Ishikawa (cell line): ENCODE data around the gene TRERF1.

ENCODE experiments used
- CEBPB ChIP-seq: IDR thresholded peaks from 2 replicates; pipeline ENCODE4 v1.6.1; 2012
- CREB1 ChIP-seq: IDR thresholded peaks from 2 replicates; pipeline ENCODE4 v1.6.1; 2012; ENCODE audit warnings: low read depth
- EGR1 ChIP-seq: IDR thresholded peaks from 2 replicates; pipeline ENCODE4 v1.6.1; 2012
- EP300 ChIP-seq: IDR thresholded peaks from 2 replicates; pipeline ENCODE4 v1.6.1; 2012; ENCODE audit warnings: borderline replicate concordance
- FOXM1 ChIP-seq: IDR thresholded peaks from 2 replicates; pipeline ENCODE4 v1.6.1; 2012; ENCODE audit warnings: low read depth, borderline replicate concordance
- NFIC ChIP-seq: IDR thresholded peaks from 2 replicates; pipeline ENCODE4 v1.6.1; 2012
- RAD21 ChIP-seq: IDR thresholded peaks from 2 replicates; pipeline ENCODE4 v1.6.1; 2012; ENCODE audit warnings: low read depth
- TAF1 ChIP-seq: IDR thresholded peaks from 2 replicates; pipeline ENCODE4 v1.6.1; 2012; ENCODE audit warnings: low read depth, mild to moderate bottlenecking
- TCF12 ChIP-seq: IDR thresholded peaks from 2 replicates; pipeline ENCODE4 v1.6.1; 2012; ENCODE audit warnings: low read depth
- TEAD4 ChIP-seq: IDR thresholded peaks from 2 replicates; pipeline ENCODE4 v1.6.1; 2012
- YY1 ChIP-seq: IDR thresholded peaks from 2 replicates; pipeline ENCODE4 v1.6.1; 2012; ENCODE audit warnings: low read depth
- ZBTB7A ChIP-seq: IDR thresholded peaks from 2 replicates; pipeline ENCODE4 v1.6.1; 2012; ENCODE audit warnings: low read depth
- TF ChIP-seq, protein P1 (sequence below): IDR thresholded peaks from 2 replicates; pipeline ENCODE4 v1.6.1; 2012
- TF ChIP-seq, protein P2 (sequence below): IDR thresholded peaks from 2 replicates; pipeline ENCODE4 v1.6.1; 2012; ENCODE audit warnings: low read depth, mild to moderate bottlenecking
- TF ChIP-seq, protein P3 (sequence below): IDR thresholded peaks from 2 replicates; pipeline ENCODE4 v1.6.1; 2012

TRERF1 gene

DNA sequence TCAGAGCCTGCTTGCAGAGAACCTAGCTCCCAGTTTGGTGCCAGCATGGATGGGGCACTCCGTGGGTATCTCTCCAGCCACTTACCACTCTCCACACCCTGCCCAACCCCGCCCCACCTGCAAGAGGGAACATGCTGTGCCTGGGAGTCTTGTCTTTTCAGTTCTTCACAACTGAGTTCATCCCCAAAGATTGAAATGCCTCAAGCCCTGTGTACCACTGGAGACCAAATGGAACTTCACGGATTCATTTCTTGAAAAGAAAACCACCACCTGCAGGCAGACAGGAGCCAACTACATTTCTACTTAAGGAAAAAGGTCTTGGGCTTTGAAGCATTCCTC is 50.1 kb downstream of the TRERF1 start:
- TF ChIP-seq FOXM1, result no peak
- TF ChIP-seq, protein P1, sequence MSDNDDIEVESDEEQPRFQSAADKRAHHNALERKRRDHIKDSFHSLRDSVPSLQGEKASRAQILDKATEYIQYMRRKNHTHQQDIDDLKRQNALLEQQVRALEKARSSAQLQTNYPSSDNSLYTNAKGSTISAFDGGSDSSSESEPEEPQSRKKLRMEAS, result no peak
- TF ChIP-seq, protein P2, sequence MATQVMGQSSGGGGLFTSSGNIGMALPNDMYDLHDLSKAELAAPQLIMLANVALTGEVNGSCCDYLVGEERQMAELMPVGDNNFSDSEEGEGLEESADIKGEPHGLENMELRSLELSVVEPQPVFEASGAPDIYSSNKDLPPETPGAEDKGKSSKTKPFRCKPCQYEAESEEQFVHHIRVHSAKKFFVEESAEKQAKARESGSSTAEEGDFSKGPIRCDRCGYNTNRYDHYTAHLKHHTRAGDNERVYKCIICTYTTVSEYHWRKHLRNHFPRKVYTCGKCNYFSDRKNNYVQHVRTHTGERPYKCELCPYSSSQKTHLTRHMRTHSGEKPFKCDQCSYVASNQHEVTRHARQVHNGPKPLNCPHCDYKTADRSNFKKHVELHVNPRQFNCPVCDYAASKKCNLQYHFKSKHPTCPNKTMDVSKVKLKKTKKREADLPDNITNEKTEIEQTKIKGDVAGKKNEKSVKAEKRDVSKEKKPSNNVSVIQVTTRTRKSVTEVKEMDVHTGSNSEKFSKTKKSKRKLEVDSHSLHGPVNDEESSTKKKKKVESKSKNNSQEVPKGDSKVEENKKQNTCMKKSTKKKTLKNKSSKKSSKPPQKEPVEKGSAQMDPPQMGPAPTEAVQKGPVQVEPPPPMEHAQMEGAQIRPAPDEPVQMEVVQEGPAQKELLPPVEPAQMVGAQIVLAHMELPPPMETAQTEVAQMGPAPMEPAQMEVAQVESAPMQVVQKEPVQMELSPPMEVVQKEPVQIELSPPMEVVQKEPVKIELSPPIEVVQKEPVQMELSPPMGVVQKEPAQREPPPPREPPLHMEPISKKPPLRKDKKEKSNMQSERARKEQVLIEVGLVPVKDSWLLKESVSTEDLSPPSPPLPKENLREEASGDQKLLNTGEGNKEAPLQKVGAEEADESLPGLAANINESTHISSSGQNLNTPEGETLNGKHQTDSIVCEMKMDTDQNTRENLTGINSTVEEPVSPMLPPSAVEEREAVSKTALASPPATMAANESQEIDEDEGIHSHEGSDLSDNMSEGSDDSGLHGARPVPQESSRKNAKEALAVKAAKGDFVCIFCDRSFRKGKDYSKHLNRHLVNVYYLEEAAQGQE, result no peak
- TF ChIP-seq NFIC, result no peak
- no peak for TF ChIP-seq TAF1
- TF ChIP-seq ZBTB7A, result no peak
- TF ChIP-seq EGR1, result no peak
- TF ChIP-seq YY1, result no peak
- TF ChIP-seq RAD21, result no peak
- no peak for TF ChIP-seq TCF12
- TF ChIP-seq CREB1, result no peak
- TF ChIP-seq EP300, result no peak
- TF ChIP-seq CEBPB, result no peak
- TF ChIP-seq, protein P3, sequence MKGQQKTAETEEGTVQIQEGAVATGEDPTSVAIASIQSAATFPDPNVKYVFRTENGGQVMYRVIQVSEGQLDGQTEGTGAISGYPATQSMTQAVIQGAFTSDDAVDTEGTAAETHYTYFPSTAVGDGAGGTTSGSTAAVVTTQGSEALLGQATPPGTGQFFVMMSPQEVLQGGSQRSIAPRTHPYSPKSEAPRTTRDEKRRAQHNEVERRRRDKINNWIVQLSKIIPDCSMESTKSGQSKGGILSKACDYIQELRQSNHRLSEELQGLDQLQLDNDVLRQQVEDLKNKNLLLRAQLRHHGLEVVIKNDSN, result no peak
- TF ChIP-seq TEAD4, result no peak

DNA sequence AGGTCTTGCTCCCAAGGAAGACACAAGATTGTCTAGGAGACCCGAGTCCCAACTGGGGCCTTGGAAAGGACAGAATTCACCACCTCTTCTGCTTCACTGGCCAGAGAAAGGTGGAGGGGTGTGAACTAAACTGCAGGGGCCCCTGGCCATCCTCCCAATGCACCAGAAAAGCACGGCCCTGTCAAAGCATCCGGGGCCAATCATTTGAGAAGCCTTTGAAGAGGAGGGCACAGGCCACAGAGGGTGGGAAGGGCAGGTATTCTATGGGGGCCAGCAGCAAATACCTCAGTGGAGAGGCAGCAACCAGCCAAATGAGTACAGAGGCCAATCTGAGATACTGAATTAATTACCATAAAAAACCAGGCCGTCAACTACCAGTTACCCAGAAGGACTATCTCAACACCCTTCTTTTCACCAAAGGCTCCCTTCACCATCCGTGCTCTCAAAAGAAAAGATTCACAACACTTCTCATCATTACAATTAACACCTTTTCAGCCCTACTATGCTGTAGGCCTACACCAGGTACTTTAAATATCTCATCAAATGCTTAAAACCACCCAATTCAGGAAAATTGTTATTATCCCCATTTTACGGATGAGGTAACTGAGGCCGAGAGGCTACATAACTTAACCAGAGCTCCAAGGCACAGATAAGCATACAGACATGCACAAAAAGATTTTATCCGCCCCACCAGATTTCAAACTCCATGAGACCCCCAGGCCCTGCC is 50.7 kb downstream of the TRERF1 start:
- TF ChIP-seq RAD21 (no peak), TEAD4 (no peak), ZBTB7A (no peak), TCF12 (no peak), FOXM1 (no peak), EP300 (no peak), CEBPB (no peak), CREB1 (no peak), YY1 (no peak)
- TF ChIP-seq, protein P2, result no peak
- TF ChIP-seq, protein P3, result no peak
- TF ChIP-seq, protein P1, result no peak

DNA sequence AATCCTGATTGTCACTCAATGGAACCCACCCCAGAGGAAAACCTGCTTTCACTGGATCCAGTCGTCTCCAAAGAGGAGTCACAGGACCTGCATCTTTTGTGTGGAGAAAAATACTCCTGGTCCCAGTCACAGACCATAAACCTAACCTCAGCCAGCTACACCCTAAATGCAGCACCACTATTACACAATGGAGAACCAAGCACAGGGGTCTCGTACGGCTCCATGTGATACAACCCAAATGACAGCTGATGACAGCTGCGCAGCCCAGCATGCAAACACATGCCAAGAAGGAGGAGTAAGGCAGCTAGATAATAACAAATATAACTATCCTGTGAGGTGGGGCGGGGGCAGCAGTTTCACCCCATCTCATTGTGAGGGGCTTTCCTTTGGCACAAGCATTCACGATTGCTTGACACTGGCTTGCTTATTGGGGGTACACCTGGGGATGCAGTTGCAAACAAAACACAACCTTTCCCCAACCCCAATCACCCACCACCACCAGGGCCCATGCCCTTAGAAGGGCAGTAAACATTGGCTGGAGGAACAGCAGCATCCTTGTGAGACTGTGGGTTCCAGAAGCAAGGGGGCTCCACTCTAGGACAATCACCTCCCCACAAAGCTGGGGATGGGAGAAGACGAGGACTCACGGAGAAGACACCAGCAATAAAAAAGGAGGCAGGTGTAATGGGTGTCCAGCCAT is 51.5 kb downstream of the TRERF1 start:
- TF ChIP-seq, protein P2, result no peak

DNA sequence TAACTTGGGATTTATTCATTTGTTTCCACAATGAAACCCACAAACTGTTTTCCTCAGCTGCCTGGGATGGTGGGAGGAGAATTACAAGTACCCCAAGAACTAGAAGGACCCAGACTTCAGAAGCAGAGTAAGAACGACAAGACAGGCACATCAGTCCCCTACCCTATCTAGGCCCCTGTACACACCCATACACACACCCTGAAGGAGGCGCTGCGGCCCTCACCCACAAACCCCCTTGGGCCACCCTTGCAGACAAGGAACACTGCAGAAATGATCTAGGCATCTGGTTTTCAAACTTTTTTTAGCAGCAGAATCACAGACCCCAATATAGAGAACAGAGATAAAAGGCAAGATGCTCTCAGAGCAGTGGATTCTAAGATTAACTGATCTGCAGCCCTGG is 55.0 kb downstream of the TRERF1 start:
- TF ChIP-seq, protein P1, result no peak
- no peak for TF ChIP-seq CREB1
- TF ChIP-seq, protein P3, result no peak
- no peak for TF ChIP-seq TEAD4
